GM18519 (cell line): ENCODE measurements around the gene SRBD1.

Experiments used
- ATAC-seq: cut with Tn5 transposase; IDR thresholded peaks from one replicate; pipeline ENCODE4 v1.9.1; 2021; ENCODE audit warnings: mild to moderate bottlenecking, moderate library complexity; ENCODE audit not compliant: unreplicated experiment, low FRiP score

Gene SRBD1

DNA sequence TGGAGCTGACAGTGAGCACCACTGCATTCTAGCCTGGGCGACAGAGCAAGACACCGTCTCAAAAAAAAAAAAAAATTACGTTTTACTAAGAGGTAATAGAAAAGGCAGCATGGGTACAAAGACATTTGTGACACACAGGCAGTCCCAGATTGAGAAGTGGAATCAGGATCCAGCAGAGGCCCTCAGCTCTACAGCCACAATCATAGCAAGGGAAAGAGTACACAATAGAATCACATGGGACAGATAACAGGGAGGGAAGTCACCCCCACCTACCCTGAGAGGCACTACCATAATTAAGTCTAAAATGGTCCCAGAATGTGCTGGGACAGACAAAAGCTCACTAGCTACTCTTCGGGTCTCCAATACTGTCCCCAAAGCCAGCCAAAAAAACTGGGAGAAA, 12.5 kb downstream of the SRBD1 start:
- no peak for ATAC-seq

DNA sequence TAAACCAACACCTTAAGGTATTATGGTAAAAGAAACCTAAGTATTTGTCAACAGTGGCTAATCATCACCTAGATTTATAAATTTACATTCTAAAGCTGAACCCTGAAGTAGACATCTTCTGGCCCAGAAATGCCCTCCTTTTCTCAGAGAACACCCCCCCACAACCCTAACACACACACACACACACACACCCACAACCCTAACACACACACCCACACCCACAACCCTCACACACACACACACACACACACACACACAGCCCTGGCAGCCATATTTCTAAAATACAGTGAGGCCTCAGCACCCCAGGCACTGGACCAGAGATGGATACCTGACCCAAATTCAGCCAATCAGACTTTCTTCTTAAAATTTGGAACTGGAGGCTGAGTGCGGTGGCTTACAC, 14.3 kb downstream of the SRBD1 start:
- no peak for ATAC-seq

DNA sequence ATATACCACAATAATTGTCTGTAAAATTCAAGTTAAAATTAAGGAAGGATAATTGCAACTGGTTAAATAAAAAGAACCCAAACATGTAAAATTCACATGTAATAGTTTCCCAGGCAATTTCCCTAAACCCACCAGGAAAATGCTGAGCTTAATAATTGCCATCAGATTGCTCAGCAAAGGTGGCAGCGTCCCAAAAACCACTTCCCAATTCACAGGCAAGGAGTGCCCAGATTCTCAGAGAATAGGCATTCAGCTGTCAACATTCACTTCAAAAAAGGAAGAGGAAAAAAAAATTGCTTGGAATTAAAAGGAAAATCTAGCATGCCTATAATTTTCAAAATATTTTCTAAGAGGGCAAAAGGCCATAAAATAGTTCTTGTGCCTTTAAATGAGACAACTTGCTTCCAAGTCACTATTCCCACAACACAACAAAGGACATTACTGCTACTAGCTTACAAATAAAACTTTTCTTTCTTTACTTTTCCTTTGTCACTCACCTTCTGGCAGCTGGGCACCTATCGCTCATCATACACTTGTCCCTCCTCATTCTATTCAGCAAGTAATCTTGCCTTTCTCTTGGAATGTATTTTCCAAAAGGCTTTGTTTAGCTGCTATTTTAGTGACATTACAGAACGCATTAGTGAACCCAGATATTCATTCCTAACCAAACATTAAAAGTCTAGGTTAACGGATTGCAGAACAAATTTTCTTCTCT, 15.2 kb downstream of the SRBD1 start:
- no peak for ATAC-seq

DNA sequence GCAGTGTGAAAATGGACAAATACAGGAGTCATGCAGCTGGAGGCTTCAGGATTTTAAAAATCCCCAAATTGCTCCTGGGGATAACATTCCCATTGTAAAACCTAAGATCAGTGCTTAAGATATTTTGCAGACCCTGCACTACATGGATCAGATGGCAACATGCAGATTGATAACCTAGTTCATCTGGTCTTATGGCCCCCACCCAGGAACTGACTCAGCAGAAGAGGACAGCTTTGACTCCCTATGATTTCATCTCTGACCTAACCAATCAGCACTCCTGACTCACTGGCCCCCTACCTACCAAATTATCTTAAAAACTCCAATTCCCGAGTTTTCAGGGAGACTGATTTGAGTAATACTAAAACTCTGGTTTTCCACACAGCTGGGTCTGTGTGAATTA, 20.0 kb downstream of the SRBD1 start:
- ATAC-seq = no peak

DNA sequence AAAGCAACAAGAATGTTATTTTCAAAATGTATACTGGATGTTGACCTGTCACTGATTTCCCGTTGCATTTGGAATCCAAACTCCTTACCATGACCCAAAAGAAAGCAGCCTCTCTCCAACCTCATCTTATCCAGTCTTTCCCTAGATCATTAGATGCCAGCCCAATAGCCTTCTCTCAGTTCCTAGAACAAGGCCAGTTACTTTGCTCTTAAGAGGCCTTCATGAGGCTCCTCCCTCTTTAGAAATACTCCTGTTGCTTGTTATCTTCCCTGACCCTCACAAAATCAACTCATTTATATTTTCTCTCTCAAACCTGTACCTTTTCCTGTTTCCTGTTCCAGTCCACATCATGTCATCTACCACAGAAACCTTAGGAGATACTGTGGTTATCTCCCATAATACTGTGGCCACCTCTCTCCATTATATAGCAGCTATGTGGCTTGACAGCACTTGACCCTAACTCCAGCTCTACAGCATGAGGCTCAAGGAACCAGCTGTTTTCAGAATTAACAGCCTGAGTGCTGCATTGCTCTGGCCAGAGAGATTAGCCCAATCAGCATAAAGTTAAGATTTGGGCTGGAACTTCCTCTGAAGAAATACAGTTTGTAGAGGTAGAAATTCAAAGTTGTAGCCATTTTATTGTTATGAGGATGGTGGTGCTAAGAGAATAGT, 22.8 kb downstream of the SRBD1 start:
- no peak for ATAC-seq

DNA sequence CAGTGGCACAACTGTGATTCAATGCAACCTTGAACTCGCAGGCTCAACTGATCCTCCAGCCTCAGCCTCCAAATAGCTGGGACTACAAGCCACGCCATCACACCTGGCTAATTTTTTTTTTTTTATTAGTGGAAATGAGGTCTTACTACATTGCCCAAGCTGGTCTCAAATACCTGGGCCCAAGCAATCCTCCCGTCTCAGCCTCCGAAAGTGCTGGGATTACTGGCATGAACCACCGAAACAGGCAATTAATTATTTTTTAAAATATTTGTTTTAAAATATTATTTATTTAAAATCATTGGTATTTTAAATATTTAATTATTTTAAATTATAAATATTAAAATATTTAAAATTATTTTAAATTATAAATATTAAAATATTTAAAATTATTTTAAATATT, 24.5 kb downstream of the SRBD1 start:
- ATAC-seq = no peak

DNA sequence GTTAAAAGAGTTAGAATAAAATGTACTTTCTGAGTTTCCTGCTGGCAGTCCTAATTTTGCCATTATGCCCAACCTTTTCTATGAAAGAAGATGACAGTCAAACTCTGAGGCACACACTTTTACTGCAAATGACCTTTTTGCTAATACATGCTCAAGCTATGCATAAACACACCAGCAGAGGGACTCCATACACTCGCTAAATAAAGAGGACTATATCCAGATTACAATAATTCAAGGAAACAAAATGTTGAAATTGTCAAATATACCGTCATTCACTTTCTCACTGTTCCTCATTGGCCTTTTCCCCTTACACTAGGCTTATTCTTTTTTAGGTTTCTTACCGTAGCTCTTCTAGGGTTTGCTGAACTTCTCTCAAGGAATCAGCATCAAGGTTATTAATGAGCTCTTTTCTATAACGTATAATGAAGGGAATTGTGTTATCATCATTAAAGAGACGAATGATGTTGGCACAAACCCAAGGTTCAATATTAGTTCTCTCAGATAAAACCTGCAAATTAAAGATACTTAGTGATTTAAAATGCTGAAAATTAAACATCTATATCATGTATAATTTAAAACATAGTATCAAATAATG, 25.7 kb downstream of the SRBD1 start:
- no peak for ATAC-seq

DNA sequence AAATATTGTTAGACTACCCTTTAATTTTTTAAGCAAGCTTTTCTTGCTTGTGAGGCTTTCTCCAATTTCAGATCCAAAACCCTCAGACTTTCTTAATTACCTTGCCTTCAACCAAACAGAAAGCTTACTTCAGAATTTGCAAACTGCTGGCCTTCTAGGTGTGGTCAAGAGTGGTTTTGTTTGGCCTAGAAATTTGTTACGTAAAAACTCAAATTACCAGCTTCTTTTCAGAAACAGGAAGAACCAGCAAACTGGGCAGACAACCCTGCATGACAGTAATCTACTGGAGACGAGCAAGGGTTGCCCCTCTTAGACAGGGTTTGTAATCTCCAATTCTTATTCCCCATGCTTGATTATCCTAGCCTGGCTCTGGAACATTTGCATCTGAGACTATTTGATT, 27.1 kb downstream of the SRBD1 start:
- no peak for ATAC-seq

DNA sequence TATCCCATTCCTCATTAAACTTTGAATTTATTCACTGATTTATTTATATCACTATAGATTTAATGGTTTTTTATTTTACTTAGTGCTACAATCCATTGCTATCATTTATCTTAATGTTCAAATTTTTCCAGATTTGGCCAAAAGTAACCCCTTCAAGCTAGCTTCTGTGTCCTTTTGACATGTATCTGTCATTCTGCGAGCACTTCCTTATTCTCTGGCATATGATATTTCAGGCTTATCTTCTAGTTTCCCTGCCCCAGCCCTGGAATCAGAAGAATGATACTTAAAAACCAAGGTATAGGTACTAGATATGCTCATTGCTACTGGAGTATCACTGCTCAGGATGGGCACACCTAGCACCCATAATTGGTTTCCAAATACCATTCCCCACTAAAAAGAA, 28.5 kb downstream of the SRBD1 start:
- ATAC-seq = no peak

DNA sequence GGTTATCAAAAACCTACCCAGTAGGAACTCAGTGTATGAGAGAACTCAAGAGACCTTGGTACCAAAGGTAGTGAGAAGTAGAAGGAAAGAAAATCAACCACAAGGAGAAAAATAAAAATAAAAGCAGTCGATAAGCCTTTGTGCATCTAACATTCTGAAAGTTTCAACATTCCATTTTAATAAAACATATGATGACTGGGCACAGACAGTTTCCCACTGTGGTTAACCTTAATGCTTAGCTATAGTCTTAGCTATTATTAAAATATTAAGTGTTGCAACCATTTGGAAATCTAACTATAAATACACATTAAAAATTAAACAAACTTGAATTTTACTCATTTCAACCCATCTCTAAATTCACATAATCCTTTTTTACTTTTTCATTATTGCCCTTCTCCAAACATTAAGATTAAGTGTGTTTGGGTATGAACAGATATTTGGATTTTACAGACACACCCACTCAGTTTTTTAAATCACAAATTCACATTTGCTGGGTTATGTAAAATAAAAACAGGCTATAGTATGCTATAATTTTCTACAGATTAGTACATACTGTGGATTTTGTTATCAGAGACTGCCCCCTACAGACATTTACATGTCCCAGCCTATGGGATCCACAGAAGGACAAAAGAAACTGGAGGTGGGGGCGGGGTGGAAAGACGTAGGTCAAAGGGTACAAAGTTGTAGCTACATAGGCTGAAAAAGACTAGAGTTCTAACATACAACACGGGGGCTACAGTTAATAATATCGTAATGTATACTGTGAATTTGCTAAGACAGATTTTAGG, 32.8 kb downstream of the SRBD1 start:
- ATAC-seq = no peak

DNA sequence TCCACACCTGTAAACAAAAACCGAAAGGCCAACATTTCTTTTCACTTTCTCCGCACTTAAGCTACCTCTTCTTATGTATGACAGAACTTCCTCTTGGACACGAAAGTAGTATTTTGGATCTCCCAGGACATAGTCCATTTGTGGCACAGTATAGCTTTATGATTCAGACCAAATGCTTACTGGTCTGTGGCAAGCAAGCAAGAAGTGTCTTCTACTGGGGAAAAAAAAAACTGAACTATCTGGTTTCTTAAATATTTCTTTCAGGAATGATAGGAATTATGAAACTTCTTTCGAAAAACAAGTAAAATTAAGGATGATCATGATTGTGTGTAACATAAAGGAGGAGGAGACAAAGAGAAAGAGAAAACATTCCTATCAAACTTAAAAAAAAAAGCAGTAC, 33.6 kb downstream of the SRBD1 start:
- no peak for ATAC-seq

DNA sequence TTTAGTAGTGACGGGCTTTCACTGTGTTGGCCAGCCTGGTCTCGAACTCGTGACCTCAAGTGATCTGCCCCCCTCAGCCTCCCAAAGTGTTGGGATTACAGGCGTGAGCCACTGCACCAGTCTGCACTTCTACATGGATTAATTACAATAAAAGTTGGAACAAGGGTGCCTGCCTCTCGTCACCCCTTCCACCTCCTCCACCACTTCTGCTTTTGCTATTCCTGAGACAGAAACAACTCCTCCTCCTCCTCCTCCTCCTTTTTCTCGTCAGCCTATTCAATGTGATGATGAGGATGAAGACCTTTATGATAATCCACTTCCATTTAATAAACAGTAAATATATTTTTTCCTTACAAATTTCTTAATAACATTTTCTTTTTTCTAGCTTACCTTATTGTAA, 35.2 kb downstream of the SRBD1 start:
- no peak for ATAC-seq

DNA sequence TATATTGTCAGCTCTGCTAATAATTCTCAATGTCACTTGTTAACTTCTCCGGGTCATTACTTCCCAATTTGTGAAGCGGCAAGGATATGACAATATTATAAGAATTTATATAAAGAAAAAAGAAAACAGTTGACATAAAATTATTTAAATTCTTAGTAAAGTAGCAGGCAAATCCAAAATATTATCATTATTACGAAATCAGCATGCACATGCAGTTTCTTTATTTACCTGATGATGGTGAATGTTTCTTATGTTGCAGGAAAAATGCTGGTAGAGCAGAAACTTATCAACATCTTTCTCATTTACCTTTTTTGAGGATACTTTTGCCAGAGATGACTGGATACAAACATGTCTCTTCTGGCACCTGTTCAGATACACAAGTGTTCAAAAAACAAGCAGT, 38.1 kb downstream of the SRBD1 start:
- ATAC-seq = no peak

DNA sequence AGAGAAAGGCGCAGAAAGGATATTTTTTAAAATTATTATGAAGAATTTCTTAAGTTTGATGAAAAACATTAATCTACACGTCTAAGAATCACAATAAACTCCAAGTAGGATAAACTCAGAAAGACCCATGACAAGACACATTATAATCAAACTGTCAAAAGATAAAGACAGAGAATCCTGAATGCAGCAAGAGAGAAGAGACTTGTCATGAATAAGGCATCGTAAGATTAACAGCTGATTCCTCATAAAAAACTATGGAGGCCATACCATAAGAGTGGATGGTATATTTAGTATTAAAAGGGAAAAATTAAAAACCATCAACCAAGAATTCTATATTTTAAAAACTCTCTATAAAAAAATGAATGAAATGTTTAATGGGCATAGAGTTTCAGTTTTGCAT, 39.1 kb downstream of the SRBD1 start:
- ATAC-seq = no peak

DNA sequence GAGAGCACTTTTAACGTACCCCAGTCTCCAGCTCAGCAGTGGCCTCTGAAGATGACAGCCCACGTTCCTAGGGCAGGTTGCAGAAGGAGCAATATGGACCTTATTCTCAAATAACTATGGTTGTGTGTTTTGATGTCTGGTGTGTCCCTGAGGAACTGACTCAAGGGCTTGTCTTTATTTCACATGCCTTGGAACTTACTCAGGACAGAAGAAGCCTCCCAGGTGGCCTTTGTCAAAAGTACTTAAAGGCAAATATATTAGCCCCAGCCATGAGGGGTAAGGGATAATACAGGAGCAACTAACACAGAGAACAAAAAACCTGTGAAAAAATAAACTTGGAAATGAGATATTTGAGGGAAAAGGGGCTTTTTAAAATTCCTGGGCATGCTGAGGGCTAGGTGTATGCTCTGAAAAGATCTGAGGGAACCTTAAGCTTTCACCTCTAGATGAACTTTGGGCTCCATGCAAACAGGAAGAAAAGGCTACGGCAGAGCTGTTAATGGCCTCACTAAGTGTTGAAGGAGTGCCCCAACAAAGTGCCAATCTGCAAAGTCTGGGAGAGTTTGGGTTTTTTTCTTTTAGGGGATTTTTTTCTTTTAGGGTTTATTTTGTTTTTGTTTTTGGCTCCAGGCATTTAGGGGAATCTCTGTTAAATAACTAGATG, 40.3 kb downstream of the SRBD1 start:
- ATAC-seq = no peak

DNA sequence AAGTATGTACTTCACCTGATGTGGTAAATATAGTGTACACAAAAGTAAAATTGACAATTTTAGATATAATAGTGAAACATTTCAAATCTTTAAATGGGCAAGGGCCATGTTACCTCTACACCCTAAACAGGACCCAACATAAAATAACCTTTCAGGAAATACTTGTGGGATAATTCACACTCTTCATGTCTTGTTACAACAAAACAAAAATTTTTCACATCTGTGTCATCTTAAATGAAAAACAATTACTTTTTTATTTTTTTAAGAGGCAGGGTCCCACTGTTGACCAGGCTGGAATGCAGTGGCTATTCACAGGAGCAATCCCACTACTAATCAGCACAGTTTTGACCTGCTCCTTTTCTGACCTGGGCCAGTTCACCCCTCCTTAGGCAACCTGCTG, 42.1 kb downstream of the SRBD1 start:
- ATAC-seq = no peak

DNA sequence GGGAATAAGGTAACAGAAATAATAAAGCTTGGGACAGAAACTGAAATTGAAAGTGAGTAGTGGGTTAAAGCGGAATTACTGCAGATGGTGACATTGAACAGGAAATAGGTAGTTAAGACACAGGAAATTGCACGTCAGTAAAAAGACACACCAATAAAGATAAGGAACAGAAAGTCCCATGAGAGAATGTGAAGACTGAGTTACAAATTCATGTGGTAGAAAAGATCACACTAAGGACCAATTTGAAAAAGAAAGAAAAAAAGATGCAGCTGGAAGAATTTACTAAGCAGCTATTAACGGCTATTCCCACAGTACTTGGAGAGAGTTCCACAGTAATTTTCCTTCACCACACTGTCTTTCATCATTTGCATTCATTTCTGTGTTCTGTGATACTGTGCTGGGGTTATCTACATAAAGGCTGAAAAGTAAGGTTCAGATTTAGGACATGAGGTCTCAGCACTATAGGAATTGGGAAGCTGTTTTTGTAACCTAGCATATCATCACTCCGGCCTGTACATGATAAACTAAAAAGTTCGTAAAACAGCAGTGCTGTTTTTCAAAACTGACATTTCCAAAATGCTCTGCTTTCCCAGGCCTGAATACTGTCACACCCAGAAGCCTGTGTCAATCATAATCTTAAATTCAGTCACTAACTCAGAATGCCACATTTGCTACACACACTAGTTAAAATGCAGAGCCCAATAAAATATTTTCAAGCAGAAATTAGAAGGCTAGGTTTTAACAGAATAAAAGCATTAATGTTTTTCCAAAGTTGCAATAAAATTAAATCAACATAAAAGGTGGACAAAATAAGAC, 42.9 kb downstream of the SRBD1 start:
- peak; percentile 90 for ATAC-seq

DNA sequence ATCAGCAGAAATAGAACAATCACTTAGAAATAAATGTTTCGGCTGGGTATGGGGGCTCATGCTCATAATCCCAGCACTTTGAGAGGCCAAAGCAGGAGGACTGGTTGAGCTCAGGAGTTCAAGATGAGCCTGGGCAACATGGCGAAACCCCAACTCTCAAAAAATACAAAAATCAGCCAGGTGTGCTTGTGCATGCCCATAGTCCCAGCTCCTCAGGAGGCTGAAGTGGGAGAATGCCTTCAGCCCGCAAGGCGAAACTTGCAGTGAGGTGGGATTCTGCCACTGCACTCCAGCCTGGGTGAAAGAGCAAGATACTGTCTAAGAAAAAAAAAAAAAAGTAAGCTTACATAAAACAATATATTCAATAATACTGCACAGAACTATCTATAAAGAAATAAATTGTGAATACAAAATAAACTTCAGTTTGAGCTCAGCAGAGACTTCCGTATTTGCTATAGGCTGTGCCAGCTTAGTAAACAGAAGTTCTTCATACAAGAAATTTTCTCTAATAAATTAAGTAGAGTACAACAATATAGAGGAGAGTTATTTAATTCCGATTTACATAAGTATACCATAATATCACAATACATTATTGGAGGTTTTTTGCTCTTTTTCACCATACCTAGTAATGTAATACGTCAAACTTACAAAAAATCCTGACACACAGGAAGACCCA, 43.6 kb downstream of the SRBD1 start:
- no peak for ATAC-seq

DNA sequence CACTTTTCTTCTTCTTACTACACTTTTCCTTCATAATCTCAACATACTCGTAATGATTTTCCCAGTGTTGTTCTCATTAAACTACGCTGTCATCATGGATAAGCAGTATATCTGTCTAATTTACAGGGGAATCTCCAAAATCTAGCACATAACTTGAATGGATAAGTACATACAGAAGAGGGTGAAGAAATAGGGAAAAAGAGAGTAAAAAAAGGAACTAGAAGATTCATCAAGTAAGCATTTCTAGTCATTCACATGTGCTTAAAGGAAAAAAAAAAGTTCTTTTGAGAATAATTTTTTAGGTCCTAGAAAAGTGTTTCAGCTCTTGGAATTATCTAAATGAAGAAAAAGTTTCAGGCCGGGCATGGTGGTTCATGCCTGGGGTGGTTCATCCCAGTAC, 51.6 kb downstream of the SRBD1 start:
- ATAC-seq = no peak
